NCI-H446 (cell line): Measurements from ENCODE around the gene UQCR11.
A peak's percentile ranks its signal among the peaks of the same experiment; 100 is the strongest.

Experiments used
- DNase-seq, 2 experiments: peaks; one replicate each; lab custom pipeline; 2025; lab: John Stamatoyannopoulos, UW

Gene UQCR11

DNA sequence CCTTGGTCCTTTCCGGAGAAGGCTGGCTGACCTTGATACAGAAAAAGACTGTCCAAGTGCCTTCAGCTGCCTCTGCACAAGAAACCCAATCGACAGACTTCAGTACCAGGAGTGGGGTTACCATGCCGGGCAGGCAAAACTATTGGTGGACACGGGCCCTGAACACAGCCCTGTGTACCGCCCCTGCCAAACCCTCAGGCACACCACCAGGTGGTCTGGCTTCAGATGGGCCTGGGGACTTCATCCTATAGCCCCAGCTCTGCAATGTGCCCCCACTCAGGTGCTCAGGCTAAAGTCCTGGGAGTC lies 29.6 kb upstream of the UQCR11 start:
- DNase-seq, result no peak

DNA sequence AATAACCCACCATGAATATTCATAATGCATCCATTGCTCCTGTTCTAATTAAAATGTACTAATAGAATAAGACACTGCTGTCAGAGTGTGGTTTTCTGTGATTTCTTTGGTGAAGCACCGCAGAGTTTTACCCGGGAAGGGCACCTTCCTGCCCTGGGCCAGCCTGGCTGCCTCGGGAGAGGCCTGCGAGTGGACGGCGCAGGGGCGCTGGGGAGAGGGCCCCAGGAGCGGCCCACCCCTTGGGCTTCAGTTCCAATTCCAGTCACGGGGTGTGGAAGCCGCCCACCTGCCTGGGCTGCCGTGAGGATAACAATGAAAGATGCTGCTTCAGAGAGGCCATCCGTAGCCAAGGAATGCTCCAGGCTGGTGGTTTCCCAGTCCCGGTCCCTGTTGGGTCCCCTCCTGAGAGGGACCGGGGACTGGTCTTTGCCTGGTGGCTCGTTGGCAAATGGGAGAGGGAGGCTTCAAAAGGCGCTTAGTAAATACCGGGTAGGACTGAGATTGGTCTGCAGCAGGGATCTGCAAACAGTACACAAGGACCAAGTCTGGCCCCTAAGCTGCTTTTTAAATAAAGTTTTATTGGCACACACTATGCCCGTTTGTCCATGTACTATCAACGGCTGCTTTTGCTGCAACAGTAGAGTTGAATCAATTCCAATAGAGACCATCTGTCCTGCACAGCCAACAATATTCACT lies 29.1 kb upstream of the UQCR11 start:
- DNase-seq, result peak in 1 of 2 experiments; percentile 75

DNA sequence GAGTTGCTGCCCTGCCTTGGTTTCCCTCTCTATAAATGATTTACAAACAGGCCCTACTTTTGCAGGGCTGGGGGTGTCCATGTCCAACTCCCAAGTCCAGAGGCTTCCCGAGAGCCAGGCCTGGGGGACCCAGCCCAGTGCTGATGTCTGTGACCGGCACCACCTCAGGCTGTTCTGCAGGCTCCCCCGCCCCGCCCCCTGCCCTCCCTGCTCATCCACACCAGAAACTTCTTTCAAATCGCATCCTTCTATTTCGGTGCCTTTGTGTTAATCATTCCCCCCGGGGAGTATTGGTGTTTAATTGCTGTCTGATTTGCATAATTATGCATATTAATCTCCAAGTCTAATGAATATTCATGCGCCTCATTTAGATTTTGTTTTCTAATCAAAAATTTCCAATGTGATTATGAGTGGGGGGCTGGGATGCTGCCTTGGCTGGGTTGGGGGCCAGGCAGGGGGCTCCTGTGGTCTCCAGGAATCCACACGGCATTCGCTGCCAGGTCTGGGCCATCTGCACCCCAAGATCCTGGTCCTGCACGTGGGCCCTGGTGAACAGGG lies 28.1 kb upstream of the UQCR11 start:
- no peak for DNase-seq

DNA sequence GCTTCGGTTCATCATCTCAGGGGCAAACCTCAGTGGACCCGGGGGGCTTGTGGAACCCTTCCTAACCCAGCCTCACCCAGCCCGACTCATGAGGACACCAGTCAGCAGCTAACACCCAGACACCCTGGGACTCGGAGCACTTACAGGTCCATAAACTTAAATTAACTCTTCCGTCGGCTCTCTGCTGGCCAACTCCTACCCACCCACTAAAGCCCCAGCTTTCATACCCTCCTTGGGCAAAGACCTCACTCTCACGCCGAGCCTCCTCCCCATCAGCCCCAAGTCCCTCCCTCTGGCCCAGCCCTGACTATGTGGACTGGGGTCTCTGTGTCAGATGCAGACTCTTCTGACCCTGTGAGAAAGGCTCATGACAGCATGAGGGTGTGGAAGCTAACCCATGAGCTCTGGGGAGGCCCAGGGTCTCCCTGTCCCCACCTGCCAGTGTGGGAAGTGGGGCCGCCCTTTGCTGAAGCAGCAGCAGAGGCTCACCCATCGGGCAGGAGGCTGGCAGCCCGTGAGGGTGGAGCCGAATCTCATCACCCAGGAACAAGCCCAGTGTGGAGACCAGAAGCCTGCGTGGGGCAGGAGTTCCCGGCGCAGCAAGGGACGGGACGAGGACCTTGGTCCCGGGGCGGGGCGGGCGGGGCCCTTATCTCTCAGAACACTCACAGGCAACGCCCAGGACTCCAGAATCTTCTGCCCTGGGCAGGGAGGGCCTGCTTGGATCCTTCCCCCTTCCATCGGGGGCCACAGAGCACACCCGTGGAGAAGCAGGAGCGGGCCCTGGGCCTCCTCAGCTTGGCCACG lies 27.4 kb upstream of the UQCR11 start:
- no peak for DNase-seq

DNA sequence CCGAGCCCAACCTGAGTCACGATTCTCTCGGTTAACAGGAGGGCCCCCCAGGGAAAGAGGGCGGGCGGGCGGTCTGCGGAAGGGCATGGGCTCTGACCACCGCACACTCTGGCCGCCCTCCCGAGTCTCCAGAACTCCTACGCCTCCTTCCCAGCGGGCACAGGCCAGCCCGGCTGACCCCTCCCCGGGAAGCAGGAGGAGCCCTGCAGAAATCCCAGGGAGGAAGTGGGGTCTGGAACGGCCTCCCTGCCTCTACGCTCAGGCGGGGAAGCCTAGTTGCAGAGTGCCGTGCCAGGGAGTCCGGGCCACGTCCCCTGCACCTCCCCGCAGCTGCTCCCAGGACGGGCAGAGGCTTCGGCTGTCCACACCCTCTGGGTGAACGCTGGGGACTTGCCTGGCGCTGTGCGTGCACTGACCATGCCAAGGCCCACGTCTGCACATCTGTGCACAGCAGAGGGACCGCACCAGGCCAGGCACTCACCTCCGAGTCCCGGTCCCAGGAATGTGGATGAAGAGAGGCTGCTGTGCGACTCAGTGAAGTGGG lies 26.4 kb upstream of the UQCR11 start:
- no peak for DNase-seq

DNA sequence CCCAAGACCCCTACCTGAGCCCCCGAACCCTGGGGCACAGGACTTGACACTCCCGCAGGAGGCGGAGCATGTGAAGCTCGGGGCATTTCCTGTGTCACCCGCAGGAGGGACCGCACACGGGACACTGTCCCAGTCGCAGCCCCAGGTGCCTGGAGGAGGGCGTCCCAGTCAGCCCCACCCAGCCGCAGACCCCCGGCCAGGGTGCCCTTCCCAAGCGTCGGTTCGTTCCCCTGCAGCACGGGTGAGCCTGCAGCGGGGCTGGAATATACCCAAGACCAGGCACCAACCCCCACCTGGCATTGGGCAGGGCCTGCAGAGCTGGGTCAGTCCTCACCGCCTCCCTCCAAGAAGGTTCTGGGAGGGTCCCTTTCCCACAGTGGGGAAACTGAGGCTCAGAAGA lies 25.5 kb upstream of the UQCR11 start:
- no peak for DNase-seq

DNA sequence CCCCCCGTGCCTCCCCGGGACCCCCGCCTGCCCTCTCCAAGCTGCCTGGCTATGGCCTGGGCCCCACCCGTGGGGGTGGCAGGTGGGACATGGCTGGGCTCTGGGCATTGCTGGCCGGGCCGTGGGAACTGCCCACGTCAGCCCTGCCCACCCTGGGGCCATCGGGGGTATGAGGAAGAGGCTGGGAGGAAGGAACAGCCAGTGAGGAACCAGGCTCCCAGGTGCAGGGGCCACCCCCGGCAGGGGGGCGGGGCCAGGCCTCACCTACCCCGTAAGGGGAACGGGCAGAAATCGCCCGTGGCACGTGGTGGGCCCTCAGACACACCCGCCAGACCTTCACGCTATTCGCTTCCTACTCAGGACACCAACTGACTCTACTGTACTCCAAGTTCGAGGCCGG lies 24.8 kb upstream of the UQCR11 start:
- DNase-seq, result no peak

DNA sequence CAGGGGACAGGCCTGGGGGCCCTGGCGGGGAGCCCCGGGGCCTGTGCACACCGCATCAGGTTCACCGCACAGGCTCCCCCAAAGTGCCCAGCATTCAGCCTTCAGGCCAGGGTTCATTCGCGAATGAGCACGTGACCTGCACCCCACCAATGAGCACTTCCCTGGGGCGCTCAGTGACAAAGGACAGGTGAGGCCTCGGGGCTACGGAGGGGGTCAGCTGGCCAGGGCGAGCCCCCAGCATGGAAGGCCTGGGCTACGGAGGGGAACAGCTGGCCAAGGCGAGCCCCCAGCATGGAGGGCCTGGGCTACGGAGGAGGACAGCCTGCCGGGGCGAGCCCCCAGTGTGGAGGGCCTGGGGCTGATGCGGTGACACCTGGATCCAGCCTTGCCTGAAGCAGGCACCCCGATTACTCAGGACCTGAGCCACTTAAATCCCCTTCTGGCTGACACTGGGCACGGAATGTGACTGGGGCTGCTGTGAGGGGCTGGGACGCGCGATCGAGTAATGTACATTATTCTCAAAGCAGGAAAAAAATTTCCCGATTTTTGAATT lies 24.1 kb upstream of the UQCR11 start:
- no peak for DNase-seq

DNA sequence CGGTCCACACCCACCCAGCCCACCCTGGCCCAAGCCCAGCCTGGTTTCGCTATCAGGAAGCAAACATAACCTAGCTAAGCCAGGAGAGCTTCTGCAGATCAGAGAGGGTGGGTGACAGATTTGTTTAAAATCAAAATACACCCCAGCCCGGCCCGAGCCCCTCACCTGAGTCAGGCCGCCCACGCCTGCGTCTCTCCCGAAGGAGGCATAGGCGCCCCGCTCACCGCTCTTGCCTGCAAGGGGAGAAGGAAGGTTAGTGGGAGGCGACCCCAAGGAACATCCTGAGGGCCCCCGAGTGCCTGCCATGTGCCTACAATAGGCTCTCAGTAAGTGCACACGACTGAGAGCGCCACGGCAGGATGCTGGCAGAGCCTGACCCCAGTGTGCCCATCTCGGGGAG lies 21.9 kb upstream of the UQCR11 start:
- no peak for DNase-seq

DNA sequence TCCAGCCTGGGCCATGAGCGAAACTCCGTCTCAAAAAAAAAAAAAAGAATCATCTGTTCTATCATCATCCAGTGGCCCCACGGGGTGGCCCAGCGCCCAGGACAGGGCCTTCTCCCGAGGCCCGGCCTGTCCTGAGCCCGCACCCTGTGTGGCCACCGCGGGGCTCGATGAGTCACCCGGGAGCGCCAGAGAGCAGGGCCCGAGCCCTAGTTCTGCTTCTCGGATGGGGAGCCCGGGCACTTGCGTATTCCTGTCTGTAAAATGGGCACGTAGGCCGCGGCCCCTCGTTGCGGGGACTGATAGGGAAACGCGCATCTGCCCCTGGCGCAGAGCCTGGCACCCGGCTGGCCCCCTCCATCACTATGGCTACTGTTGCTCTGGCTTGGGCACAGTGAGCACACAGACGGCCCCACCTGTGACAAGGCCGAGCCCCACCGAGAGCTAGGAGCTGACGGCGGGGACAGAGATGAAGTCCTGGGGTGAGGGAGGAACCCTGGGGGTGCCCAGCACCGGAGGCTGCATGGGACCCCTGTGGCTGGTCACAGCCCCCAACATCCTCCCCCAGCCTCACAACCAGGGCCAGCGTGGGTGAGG lies 21.3 kb upstream of the UQCR11 start:
- no peak for DNase-seq

DNA sequence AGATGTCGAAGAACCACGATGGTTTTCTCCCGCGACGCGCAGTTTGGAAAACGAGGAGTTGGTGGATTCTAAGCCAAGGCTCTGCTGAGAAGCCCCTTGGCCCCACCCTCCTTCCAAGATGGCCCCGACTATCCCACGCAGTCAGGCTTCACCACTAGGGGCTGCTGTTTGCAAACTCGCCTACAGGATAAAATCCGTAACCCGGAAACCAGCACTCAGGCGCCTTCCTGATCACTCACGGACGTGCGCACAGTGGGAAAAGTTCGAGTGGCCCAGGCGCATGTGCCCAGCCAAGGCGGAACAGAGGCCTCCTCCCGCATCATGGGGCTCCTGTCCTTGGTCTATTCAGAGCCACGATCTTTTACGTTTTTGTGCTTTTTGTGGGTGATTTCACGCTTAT lies 19.2 kb upstream of the UQCR11 start:
- peak in 1 of 2 experiments; percentile 27 for DNase-seq

DNA sequence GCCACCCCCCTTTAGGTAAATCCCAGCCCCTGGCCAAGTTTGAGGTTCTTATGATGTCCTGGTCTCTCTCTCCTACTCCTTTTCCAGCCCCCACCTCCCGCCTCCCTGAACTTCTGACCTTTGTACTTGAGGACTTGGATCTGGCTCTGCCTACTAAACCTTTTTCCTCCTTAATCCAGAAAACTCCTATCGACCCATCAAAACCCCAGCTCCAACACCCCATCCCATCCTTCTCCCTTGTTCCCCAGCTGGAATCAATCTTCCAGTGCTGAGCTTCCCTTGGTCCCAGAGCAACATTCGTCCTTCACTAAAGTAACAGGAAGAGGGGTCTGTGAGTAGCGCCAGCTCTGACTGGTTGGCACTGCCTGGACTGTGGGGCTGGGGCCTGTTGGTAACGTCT lies 17.3 kb upstream of the UQCR11 start:
- DNase-seq, result no peak

DNA sequence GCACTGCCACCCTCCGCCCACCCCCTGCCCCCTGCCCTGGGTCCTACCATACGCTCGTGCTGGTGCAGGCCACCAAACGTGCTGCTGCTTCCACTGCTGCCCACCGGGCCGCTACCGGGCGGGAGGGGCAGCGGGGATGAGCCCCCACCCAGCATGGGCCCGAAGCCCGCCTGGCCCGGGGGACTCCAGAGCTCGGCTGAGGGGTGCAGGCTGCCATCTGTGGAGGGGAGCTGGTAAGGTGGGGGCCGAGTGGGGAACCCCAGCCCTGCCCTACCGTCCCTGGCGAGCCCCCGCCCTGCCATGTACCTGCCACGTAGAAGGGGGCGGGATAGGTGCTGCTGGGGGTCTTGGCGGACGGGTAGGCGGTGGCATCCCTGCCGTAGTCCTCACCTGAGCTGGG lies 16.7 kb upstream of the UQCR11 start:
- DNase-seq, result no peak

DNA sequence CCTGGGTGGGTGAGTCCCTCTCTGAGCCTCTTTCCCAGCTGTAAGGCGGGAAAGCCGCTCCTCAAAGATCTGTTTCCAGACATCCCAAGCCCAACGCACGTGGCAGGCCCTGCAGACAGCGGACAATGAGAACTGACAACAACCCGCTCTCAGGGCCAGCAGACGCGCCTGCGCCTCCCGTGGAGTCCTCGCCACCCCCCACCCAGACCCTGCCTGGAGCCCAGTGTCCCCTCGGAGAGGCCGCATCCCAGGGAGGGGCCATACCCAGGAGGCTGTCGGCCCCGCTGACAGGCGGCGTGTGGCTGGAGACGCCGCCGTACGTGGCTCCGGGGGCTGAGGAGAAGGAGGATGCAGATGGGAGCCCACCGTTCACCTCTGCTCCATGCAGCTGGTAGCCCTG lies 16.3 kb upstream of the UQCR11 start:
- no peak for DNase-seq

DNA sequence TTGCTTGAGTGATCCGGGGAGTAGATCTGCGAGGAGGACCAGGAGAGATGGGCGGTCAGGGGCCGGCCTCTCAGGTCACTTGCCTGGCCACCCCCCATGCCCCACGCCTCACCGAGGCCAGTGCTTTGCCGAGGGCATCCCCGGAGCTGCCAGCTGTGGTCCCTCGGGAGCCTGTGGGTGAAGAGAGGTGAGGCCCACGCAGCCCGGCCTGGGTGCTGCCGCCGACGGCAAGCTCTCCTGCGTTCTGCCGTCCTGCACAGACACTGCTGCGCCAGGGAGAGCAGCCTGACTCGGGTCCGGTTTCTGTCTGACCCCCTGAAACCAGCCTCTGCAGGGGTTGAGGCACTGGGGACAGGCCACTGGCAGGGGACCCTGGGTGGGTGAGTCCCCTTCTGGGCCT lies 15.8 kb upstream of the UQCR11 start:
- DNase-seq, result no peak

DNA sequence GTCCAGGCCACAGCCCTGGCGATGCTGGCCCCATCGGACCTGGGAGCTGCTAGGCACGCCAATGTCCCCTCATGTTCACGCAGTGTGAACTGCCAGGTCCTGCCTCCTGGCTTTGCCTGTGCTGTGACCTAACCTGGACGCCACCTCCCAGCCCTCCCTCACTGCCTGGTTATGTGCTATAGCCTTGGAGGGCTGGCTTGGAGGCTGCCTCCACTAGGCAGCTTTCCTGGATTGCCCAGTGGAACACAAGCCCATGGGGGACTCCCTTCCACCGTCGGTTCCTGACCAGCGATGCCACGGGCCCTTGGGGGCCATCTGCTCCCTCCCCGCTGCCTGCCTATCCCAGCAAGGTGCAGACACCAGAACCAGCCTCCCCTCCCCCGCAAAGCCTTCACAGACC lies 15.2 kb upstream of the UQCR11 start:
- no peak for DNase-seq

DNA sequence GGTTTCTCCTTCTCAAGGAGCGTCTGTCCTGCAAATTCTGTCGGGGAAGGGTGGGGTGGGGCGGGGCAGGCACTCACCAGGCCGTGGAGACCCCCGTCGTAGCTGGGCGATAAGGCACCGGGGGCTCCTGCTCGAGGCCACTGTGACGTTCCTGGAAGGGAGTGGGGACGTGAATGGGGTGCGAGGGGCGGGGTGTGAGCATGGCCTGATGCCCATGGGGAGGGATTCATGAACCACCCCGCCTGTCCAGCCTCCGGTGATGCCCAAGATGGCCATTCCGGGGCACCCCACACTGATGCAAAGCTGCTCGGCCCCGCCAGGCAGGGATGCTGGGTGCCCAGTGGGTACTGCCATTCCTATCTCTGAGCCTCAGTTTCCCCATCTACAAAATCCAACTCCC lies 14.4 kb upstream of the UQCR11 start:
- no peak for DNase-seq

DNA sequence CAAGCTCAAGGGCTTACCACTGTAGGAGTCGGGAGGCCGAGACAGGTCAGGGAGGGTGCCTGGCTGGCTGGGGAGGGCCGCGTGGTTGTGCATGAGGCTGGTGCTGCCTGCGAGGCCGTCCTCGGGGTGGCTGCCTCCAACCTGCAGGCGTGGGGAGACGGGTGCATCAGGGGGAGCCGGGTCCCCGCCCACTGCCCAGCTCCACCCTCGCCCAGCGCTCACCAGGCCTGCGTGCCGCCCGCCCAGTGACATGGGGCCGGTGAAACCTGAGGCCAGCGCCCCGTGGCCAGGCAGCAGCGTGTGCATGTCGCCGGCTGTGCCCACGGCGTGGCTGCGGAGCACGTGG lies 13.8 kb upstream of the UQCR11 start:
- DNase-seq, result no peak

DNA sequence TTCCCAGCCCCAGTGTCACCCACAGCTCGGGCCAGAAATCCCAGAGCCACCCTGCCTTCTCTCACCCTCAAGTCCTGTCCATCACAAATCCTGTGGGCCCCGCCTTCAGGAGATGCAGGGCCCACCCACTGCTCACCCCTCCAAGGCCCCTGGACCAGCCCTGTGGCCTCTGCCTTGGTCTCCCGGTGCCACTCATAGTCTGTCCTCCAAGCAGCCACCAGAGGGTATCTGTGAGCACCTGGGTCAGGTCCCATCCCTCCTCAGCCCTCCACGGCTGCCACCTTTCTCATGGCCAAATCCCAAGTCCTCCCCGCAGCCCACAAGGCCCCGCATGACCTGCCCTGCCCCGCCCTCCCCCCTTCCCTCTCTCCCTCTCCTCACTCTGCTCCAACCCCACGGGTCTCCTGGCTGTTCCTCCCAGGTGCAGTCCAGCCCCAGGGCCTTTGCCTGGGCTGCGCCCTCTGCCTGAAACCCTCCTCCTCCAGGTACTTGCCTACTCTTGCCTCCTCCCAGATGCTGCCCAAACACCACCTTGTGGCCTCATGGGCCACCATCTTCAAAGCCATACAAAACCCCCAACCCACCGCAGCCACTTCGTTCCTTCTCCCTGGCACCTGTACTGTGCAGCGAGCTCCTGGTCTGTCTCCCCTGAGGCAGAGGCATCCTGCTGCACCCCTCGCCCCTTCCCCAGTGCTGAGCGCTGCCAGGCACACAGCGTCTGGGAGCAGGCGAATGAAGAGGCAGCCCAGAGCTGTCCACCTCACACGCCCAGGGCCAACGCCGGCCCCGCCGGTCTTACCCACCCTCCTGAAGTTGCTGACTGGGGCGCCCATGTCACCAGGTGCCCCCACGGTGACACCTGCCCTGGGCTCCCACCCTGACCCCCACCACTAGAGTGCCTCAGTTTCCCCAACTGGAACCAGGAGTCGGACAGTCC lies 13.2 kb upstream of the UQCR11 start:
- peak in 1 of 2 experiments; percentile 35 for DNase-seq

DNA sequence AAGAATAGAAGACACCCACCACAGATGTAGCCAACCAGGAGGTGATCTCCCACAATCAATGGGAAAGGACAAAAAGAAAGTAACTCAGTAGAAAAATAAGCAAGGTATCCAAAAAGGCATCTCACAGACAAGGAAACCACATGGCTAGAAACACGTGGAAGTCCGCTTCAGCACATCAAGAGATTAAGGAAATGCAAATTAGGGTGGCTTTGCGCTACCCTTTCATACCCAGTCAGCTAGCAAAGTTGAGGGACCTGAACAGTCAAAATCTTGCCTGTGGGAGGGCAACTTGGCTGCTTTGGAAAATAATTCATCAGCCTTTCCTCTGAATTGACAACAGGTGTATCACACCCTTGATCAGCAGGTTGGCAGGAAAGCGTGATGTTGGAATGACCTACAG lies 11.6 kb upstream of the UQCR11 start:
- DNase-seq, result no peak

DNA sequence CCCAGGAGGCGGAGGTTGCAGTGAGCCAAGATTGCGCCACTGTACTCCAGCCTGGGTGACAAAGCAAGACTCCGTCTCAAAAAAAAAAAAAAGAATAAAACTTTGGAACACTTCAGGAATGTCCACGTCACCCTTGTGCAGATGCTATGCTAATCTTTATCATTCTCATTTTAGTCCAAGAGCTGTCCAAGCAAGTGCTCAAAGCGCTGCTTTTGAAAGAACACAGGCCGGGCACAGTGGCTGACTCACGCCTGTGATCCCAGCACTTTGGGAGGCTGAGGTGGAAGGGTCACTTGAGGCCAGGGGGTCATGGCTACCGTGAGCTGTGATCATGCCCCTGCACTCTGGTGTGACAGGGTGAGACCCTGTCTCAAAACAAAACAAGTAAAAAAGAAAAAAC lies 11.1 kb upstream of the UQCR11 start:
- DNase-seq, result no peak
